HepG2 (cell line): Measurements from ENCODE around the gene ABCB8. TPM values are rescaled to one million over a fixed set of nuclear protein-coding genes. Genes with fewer than 3 reads are reported as not detected.
A peak's percentile ranks its signal among the peaks of the same experiment; 100 is the strongest.

Source experiments
- ATAC-seq: fragments of 200-7000 bp; cut with Tn5 transposase; 3 replicates; pipeline ENCODE4 v1.9.1; 2020; ENCODE audit warnings: mild to moderate bottlenecking, moderate library complexity
- BruUV-seq: library from RNA; stranded (reverse); fragments of 400-500 nt; replicated peaks from 2 replicates; lab custom pipeline; 2021; lab: Mats Ljungman, UMichigan
- CTCF ChIA-PET: fragments of 300-600 bp; formaldehyde crosslinking; extraction: SDS; loops from one replicate; lab custom pipeline; 2021; ENCODE audit warnings: low total read pairs, inconsistent platforms, low intra/inter-chr PET ratio; lab: Yijun Ruan, JAX
- POLR2A ChIA-PET: fragments of 350-600 bp; sonication (Branson Sonifier 250); formaldehyde crosslinking; loops from one replicate; lab custom pipeline; 2020; ENCODE audit warnings: antibody characterized with exemption, inconsistent platforms; lab: Yijun Ruan, JAX
- DNase-seq: peaks from one replicate; pipeline ENCODE4 v3.0.0-alpha.2; 2015; ENCODE audit warnings: low spot score
- FAIRE-seq: peaks from 3 replicates; lab custom pipeline; 2011; peaks lifted over from hg19 to GRCh38; lab: Jason Lieb, UNC
- H2AFZ ChIP-seq: one replicate; pipeline ENCODE4 v1.6.1; 2011; ENCODE audit warnings: low read length, inconsistent platforms
- H3K27ac ChIP-seq: fragments of 300-600 bp; 3 replicates; pipeline ENCODE4 v1.8.0; 2011; ENCODE audit warnings: mixed run types, mild to moderate bottlenecking, mixed read lengths, low read length, inconsistent platforms; ENCODE audit not compliant: insufficient read depth; ENCODE audit errors: extremely low read length
- H3K27me3 ChIP-seq, 2 experiments: fragments of 200-600 bp in 1 of 2; 2 replicates in 1 of 2; 3 replicates in 1 of 2; pipeline versions ENCODE4 v1.6.0 to v1.8.0; 2011; ENCODE audit warnings: low read length in 2 of 2, mild to moderate bottlenecking in 2 of 2, moderate library complexity in 2 of 2, inconsistent platforms in 1 of 2; ENCODE audit not compliant: insufficient read depth in 2 of 2, control insufficient read depth in 1 of 2
- H3K36me3 ChIP-seq, 2 experiments: fragments of 200-600 bp in 1 of 2; replicated peaks in 1 of 2; 2 replicates in 1 of 2; 3 replicates in 1 of 2; pipeline versions ENCODE4 v1.5.1 to v1.8.0; 2011; ENCODE audit warnings: low read length in 2 of 2, inconsistent platforms in 1 of 2; ENCODE audit not compliant: insufficient read depth in 2 of 2, control insufficient read depth in 1 of 2
- H3K4me1 ChIP-seq: 2 replicates; pipeline ENCODE4 v1.5.1; 2012; ENCODE audit warnings: low read length, inconsistent platforms; ENCODE audit not compliant: insufficient read depth
- H3K4me2 ChIP-seq: 2 replicates; pipeline ENCODE4 v1.6.0; 2011; ENCODE audit warnings: low read depth, low read length, inconsistent platforms
- H3K4me3 ChIP-seq, 3 experiments: fragments of 200-600 bp in 1 of 3; sonication (generic), shearing (Covaris generic) in 1 of 3; replicated peaks in 1 of 3; 2 replicates each; pipeline ENCODE4 v1.5.1; 2011 to 2016; ENCODE audit warnings: low read length in 3 of 3, inconsistent platforms in 2 of 3, low read depth in 2 of 3, mild to moderate bottlenecking in 2 of 3, control low read depth in 1 of 3, mixed read lengths in 1 of 3; ENCODE audit not compliant: insufficient read depth in 1 of 3
- H3K79me2 ChIP-seq: one replicate; pipeline ENCODE4 v1.6.1; 2011; ENCODE audit warnings: low read length, inconsistent platforms; ENCODE audit not compliant: insufficient read depth
- H3K9ac ChIP-seq: 2 replicates; pipeline ENCODE4 v1.6.0; 2011; ENCODE audit warnings: mild to moderate bottlenecking, low read depth, low read length, inconsistent platforms; ENCODE audit not compliant: insufficient read depth
- H3K9me3 ChIP-seq: 2 replicates; pipeline ENCODE4 v1.5.1; 2012; ENCODE audit warnings: mild to moderate bottlenecking, low read length
- H4K20me1 ChIP-seq: 2 replicates; pipeline ENCODE4 v1.6.0; 2011; ENCODE audit warnings: inconsistent platforms, mild to moderate bottlenecking, low read length, moderate library complexity; ENCODE audit not compliant: insufficient read depth
- ARID2 ChIP-seq: sonication (generic); formaldehyde crosslinking; IDR thresholded peaks from 2 replicates; pipeline ENCODE4 v1.8.1; 2022; ENCODE audit warnings: mild to moderate bottlenecking, missing genetic modification reagents, borderline replicate concordance
- ARNTL ChIP-seq: sonication (generic); formaldehyde crosslinking; IDR thresholded peaks from 2 replicates; pipeline ENCODE4 v1.4.0; 2020; ENCODE audit warnings: mild to moderate bottlenecking, missing genetic modification reagents
- DRAP1 ChIP-seq: IDR thresholded peaks from 2 replicates; pipeline ENCODE4 v1.6.1; 2016; ENCODE audit warnings: missing genetic modification reagents, missing compliant biosample characterization
- FLYWCH1 ChIP-seq: sonication (generic); formaldehyde crosslinking; IDR thresholded peaks from 2 replicates; pipeline ENCODE4 v1.8.1; 2023; ENCODE audit warnings: mild to moderate bottlenecking, missing genetic modification reagents
- FOXP4 ChIP-seq: sonication (generic); formaldehyde crosslinking; IDR thresholded peaks from 2 replicates; pipeline ENCODE4 v1.4.0; 2020; ENCODE audit warnings: missing genetic modification reagents
- GABPB1 ChIP-seq: IDR thresholded peaks from 2 replicates; pipeline ENCODE4 v1.6.1; 2016; ENCODE audit warnings: mild to moderate bottlenecking, missing genetic modification reagents, moderate library complexity, missing compliant biosample characterization
- HMGXB3 ChIP-seq: sonication (generic); formaldehyde crosslinking; IDR thresholded peaks from 2 replicates; pipeline ENCODE4 v1.4.0; 2020; ENCODE audit warnings: missing genetic modification reagents, borderline replicate concordance
- IRF2 ChIP-seq: IDR thresholded peaks from 2 replicates; pipeline ENCODE4 v1.6.1; 2018; ENCODE audit warnings: missing genetic modification reagents, missing compliant biosample characterization
- MLLT10 ChIP-seq: sonication (generic); formaldehyde crosslinking; IDR thresholded peaks from 2 replicates; pipeline ENCODE4 v1.4.0; 2020; ENCODE audit warnings: missing genetic modification reagents
- RFXANK ChIP-seq: IDR thresholded peaks from 2 replicates; pipeline ENCODE4 v1.6.1; 2016
- ZBTB21 ChIP-seq: sonication (generic); formaldehyde crosslinking; IDR thresholded peaks from 2 replicates; pipeline ENCODE4 v1.4.0; 2020; ENCODE audit warnings: missing genetic modification reagents
- ZBTB33 ChIP-seq: sonication (generic); formaldehyde crosslinking; IDR thresholded peaks from 2 replicates; pipeline ENCODE4 v1.4.0; 2020; ENCODE audit warnings: missing genetic modification reagents
- ZNF101 ChIP-seq: sonication (generic); formaldehyde crosslinking; IDR thresholded peaks from 2 replicates; pipeline ENCODE4 v1.4.0; 2020; ENCODE audit warnings: mild to moderate bottlenecking, low read depth, missing genetic modification reagents, borderline replicate concordance
- ZNF230 ChIP-seq: sonication (generic); formaldehyde crosslinking; IDR thresholded peaks from 2 replicates; pipeline ENCODE4 v1.4.0; 2020; ENCODE audit warnings: mild to moderate bottlenecking, missing genetic modification reagents
- ZNF431 ChIP-seq: sonication (generic); formaldehyde crosslinking; IDR thresholded peaks from 2 replicates; pipeline ENCODE4 v1.9.0; 2022; ENCODE audit warnings: missing genetic modification reagents, low read depth, mild to moderate bottlenecking, borderline replicate concordance
- ZNF724P ChIP-seq: sonication (generic); formaldehyde crosslinking; IDR thresholded peaks from 2 replicates; pipeline ENCODE4 v1.8.0; 2022; ENCODE audit warnings: missing genetic modification reagents, borderline replicate concordance
- WGBS: methylation state at CpG from one replicate; pipeline ENCODE4 v1.1.6; 2017; ENCODE audit warnings: low lambda C conversion rate; 5-methylcytosine and 5-hydroxymethylcytosine counted together
- in situ Hi-C: cut with HindIII; loops from 2 replicates; pipeline ENCODE4 v1.10.0; 2017; ENCODE audit warnings: low pct_unique_long_range_greater_than_20kb; ENCODE audit not compliant: extremely low pct_ligation_motif_present
- intact Hi-C: fragments of 100-400 bp; cut with micrococcal nuclease; formaldehyde crosslinking; loops from one replicate; pipeline ENCODE4 v1.10.0; 2022; ENCODE audit not compliant: unreplicated experiment
- polyA plus RNA-seq, 8 experiments: library from polyadenylated mRNA; depleted of rRNA in 3 of 8; stranded (reverse) in 7 of 8; unstranded in 1 of 8; fragments of >200 nt; fragmentation: Illumina TruSeq in 4 of 8; extraction: Trizol in 4 of 8; gene quantifications; 2 replicates each; pipeline versions ENCODE4 v1.2.1 to v1.2.3, GENCODE V29; 2011 to 2016; ENCODE audit warnings: low read depth in 4 of 8, missing spikeins in 1 of 8, mixed read lengths in 1 of 8; ENCODE audit not compliant: insufficient read depth in 1 of 8
- total RNA-seq, 5 experiments: library from RNA; depleted of rRNA; stranded (reverse); fragments of >200 nt; fragmentation: Illumina TruSeq; extraction: Trizol; gene quantifications; 2 replicates each; pipeline ENCODE4 v1.2.3, GENCODE V29; 2016; ENCODE audit warnings: low read depth in 1 of 5

ABCB8 gene
- total and polyA plus RNA-seq, 2 of the 13 experiments (the other 11 are each of a cell fraction or from before 2014, with no cell fraction given) = 6.6 to 16.7 TPM

- no peaks in the 10 kb centered on the region for H3K9me3 ChIP-seq
- no peak overlapping the region for H3K4me3 ChIP-seq
- H4K20me1 ChIP-seq = no peaks in the 10 kb centered on the region
- H2AFZ ChIP-seq = no peak overlapping the region
- DNase-seq = no peak
- no peaks in the 10 kb centered on the region for H3K79me2 ChIP-seq
- BruUV-seq = no TSS peak
- intact Hi-C loops = no loop called here
- in situ Hi-C loops = no loop called here
- no peak overlapping the region for H3K4me2 ChIP-seq
- no peak for FAIRE-seq
- TF ChIP-seq ARID2 (CRISPR knock-in tag) (no peak), HMGXB3 (CRISPR knock-in tag) (no peak), FOXP4 (CRISPR knock-in tag) (no peak), GABPB1 (CRISPR knock-in tag) (peak; percentile 13; the same call in 1 of the 2 replicates), IRF2 (no peak), ZNF101 (CRISPR knock-in tag) (no peak), ZBTB33 (CRISPR knock-in tag) (peak; percentile 91), ZNF431 (no peak), ZNF724P (CRISPR knock-in tag) (no peak), RFXANK (CRISPR knock-in tag) (no peak), ZBTB21 (CRISPR knock-in tag) (no peak), ZNF230 (no peak), FLYWCH1 (no peak), DRAP1 (CRISPR knock-in tag) (no peak), ARNTL (CRISPR knock-in tag) (no peak), MLLT10 (CRISPR knock-in tag) (no peak)
- TF ChIP-seq, all 625 proteins: peak for 2
- Histone ChIP-seq H3K27ac (no peak overlapping the region), H3K4me1 (peaks cover 11% of the 10 kb centered on the region; the same call in 1 of the 2 replicates), H3K36me3 (no peaks in the 10 kb centered on the region), H3K27me3 (peaks cover 2 to 16% of the 10 kb centered on the region in 2 experiments; a peak in 4 of 5 replicates), H3K9ac (no peak overlapping the region)
- WGBS = 50% methylated on average over 22 of the region's 31 CpGs
- ChIA-PET POLR2A (no interaction called here), CTCF (no interaction called here)
- no peak for ATAC-seq
These were observed 31.7 kb upstream of the ABCB8 start for GRCh38 chr7:150996376-150997074.
